Adrenal gland (tissue), 5 donors: ENCODE results near the gene RNF151.

Experiments
- POLR2A ChIP-seq, 2 donors: fragments of 450-650 bp; IDR thresholded peaks; one replicate each; pipeline ENCODE4 v1.6.1; 2017; ENCODE audit warnings: antibody characterized with exemption in 2 of 2, mild to moderate bottlenecking in 2 of 2, moderate library complexity in 1 of 2
- TF ChIP-seq, protein P1 (sequence below), 6 experiments: fragments of 450-650 bp in 4 of 6; fragments of 200-600 bp in 2 of 6; sonication (generic) in 1 of 6; IDR thresholded peaks; 1 replicate in 5 of 6; 2 replicates in 1 of 6; pipeline versions ENCODE4 v1.5.1 to v1.8.0; 2016 to 2021; ENCODE audit warnings: antibody characterized with exemption in 6 of 6, mild to moderate bottlenecking in 2 of 6, moderate library complexity in 1 of 6
- donor health status: DM: no; HTN: no; CAD: no.

DNA sequence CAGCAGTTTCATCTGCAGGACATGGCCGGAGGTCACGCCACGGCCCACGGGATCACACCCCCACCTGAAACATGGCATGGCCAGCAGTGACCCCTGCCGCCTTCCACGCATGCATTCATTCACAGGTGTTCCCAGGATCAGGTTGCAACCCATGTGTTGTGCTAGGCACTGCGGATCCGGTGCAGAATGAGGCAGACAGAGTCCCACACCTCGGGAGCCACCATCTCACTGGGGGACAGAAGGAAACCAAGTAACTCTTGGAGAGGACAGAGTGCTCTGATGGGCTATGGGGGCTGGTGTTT is 19.3 kb upstream of the RNF151 start:
- TF ChIP-seq POLR2A (IDR thresholded peaks at IDR 0.05): no peak
- TF ChIP-seq, protein P1, sequence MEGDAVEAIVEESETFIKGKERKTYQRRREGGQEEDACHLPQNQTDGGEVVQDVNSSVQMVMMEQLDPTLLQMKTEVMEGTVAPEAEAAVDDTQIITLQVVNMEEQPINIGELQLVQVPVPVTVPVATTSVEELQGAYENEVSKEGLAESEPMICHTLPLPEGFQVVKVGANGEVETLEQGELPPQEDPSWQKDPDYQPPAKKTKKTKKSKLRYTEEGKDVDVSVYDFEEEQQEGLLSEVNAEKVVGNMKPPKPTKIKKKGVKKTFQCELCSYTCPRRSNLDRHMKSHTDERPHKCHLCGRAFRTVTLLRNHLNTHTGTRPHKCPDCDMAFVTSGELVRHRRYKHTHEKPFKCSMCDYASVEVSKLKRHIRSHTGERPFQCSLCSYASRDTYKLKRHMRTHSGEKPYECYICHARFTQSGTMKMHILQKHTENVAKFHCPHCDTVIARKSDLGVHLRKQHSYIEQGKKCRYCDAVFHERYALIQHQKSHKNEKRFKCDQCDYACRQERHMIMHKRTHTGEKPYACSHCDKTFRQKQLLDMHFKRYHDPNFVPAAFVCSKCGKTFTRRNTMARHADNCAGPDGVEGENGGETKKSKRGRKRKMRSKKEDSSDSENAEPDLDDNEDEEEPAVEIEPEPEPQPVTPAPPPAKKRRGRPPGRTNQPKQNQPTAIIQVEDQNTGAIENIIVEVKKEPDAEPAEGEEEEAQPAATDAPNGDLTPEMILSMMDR (IDR thresholded peaks at IDR 0.05): no peak
